Cardiac ventricle fibroblast (primary cell): ENCODE measurements around the gene XAB2. TPM values are rescaled to one million over a fixed set of nuclear protein-coding genes. Genes with fewer than 3 reads are reported as not detected.

ENCODE experiments used
- total RNA-seq: library from RNA; depleted of rRNA; stranded (reverse); fragments of >200 nt; gene quantifications from 2 replicates; pipeline ENCODE4 v1.2.3, GENCODE V29; 2015

XAB2 gene
- 37.0 and 42.1 TPM in 2 replicates for total RNA-seq

GRCh38 chr19:7629347-7630054 lies at the start of gene XAB2, which contains the start of gene PET100:
TSS of gene XAB2 (minus strand) at chr19:7629545. CDS start at chr19:7629527, 18 bp downstream.
TSS of gene PET100 (plus strand) at chr19:7629793. CDS start at chr19:7629834, 41 bp downstream.

GRCh38 chr19:7676854-7677253 lies 47.5 kb upstream of the XAB2 start, which contains the start of gene MCEMP1:
TSS of gene MCEMP1 (plus strand) at chr19:7677090. CDS start at chr19:7677121, 31 bp downstream.

GRCh38 chr19:7668842-7669241 lies 39.5 kb upstream of the XAB2 start, which contains the start of gene RETN:
TSS of gene RETN (plus strand) at chr19:7669049. CDS start at chr19:7669327, 278 bp downstream.

GRCh38 chr19:7636691-7637373 lies 7.5 kb upstream of the XAB2 start, which contains the start of gene STXBP2:
TSS of gene STXBP2 (plus strand) at chr19:7637110. CDS start at chr19:7637150, 40 bp downstream.

GRCh38 chr19:7633698-7634097 lies 4.4 kb upstream of the XAB2 start, which contains the start of gene PCP2:
TSS of gene PCP2 (minus strand) at chr19:7633719. CDS start at chr19:7633457, 262 bp downstream.

GRCh38 chr19:7595466-7596133 lies 33.7 kb downstream of the XAB2 start, which contains the start of gene CAMSAP3:
TSS of gene CAMSAP3 (plus strand) at chr19:7595863. CDS start at chr19:7596003, 140 bp downstream.

Other genes with a start within 250 kb of the XAB2 start
- 2.4 and 8.0 TPM in 2 replicates for gene PEX11G, start 140.5 kb downstream of the XAB2 start, total RNA-seq
- 76.1 and 90.6 TPM in 2 replicates for gene ZNF358, start 113.4 kb downstream of the XAB2 start, total RNA-seq
- 7.2 and 11.0 TPM in 2 replicates for gene MCOLN1, start 106.9 kb downstream of the XAB2 start, total RNA-seq
- gene PNPLA6, start 93.8 kb downstream of the XAB2 start, total RNA-seq, result 55.9 and 59.7 TPM in 2 replicates
- not detected in 2 replicates for gene CAMSAP3, start 33.7 kb downstream of the XAB2 start, total RNA-seq
- gene PET100, start 248 bp upstream of the XAB2 start, total RNA-seq, result 10.3 and 11.2 TPM in 2 replicates
- gene PCP2, start 4.2 kb upstream of the XAB2 start, total RNA-seq, result not detected in 2 replicates
- gene STXBP2, start 7.6 kb upstream of the XAB2 start, total RNA-seq, result 19.1 and 20.1 TPM in 2 replicates
- gene RETN, start 39.5 kb upstream of the XAB2 start, total RNA-seq, result not detected in 2 replicates
- gene MCEMP1, start 47.5 kb upstream of the XAB2 start, total RNA-seq, result not detected in 2 replicates
- 83.4 and 88.0 TPM in 2 replicates for gene TRAPPC5, start 51.3 kb upstream of the XAB2 start, total RNA-seq
- gene FCER2, start 72.6 kb upstream of the XAB2 start, total RNA-seq, result not detected in 2 replicates
- not detected in 2 replicates for gene CLEC4G, start 102.6 kb upstream of the XAB2 start, total RNA-seq
- not detected in 2 replicates for gene CD209, start 118.0 kb upstream of the XAB2 start, total RNA-seq
- gene CLEC4M, start 133.7 kb upstream of the XAB2 start, total RNA-seq, result not detected in 2 replicates
- gene EVI5L, start 200.7 kb upstream of the XAB2 start, total RNA-seq, result 16.8 and 21.4 TPM in 2 replicates
- gene PRR36, start 244.8 kb upstream of the XAB2 start, total RNA-seq, result 0.44 TPM in 1 of 2 replicates, not detected in the other